Measurements from ENCODE around the gene POU2AF2.
"Not testable (repeated sequence)": the region's sequence is repeated elsewhere in the genome, so short reads cannot be mapped to it uniquely, and the experiment has no call there.

The POU2AF2 gene

GRCh38 chr11:111245425-111245824, at the start of gene POU2AF2:
POU2AF2 (plus strand) TSS chr11:111245725; CDS start chr11:111245854, 129 bp downstream.
- no peak for DNase-seq (ENCODE audit: low spot score)

DNA sequence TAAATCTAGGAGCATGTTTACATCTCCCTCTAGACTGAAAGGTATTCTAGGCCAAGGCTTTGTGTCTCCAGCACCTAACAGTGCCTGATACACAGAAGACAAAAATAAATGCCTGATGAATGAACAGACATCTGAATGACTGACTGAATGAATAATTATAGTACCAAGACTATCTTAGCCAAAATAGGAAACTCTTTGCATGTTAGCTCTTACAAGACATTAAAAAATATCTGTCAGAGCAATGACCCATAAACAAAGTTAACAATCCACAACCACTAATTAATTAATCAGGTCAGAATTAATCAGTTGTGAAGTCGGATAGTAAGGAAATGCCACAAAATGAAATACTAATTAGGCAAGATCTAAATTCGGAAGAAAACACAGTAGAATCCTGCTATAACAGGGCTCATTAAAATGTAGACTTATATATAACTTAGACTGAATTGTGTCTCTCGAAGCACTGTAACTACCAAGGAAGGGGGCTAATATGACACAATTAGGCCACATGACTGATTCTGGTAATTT, 45.5 kb upstream of the POU2AF2 start:
- no peak for DNase-seq (ENCODE audit: low spot score)

- DNase-seq (ENCODE audit: low spot score): no peak
Observed at GRCh38 chr11:111204211-111204610, 41.3 kb upstream of the POU2AF2 start.

DNA sequence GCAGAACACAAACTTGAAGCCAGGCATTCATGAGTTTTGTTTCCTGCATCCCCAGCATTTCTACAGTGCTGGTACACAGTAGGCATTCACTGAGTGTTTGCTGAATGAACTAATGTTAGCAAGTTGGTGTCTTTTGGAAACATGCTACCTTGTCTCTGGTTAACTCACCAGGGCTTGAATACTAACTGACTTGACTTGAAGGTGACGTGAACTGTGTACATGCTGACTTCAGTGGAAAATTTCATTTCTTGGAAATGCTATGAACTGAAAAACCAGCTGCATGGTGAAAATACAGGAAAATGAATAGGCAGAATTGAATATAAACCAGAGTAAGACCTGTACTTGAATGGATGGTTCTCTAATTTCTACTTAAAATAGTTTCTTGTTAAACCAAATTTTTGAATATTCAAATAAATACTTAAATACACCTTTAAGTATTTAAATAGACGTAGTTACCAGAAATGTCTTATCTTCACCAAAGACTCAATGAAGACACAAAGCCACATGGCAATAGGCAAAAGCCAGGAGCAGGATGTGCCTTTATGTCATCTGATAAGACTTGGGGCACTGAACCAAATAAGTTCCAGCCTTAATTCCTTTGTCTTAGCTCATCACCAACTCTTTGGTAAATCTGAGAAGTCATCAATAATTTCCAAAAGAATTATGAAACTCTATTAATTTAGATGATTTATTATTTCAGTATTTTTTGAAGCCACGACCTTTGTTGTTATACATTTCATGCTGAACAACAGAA, 39.7 kb upstream of the POU2AF2 start:
- no peak for DNase-seq (ENCODE audit: low spot score)

GRCh38 chr11:111206472-111206871, 39.1 kb upstream of the POU2AF2 start:
- no peak for DNase-seq (ENCODE audit: low spot score)

DNA sequence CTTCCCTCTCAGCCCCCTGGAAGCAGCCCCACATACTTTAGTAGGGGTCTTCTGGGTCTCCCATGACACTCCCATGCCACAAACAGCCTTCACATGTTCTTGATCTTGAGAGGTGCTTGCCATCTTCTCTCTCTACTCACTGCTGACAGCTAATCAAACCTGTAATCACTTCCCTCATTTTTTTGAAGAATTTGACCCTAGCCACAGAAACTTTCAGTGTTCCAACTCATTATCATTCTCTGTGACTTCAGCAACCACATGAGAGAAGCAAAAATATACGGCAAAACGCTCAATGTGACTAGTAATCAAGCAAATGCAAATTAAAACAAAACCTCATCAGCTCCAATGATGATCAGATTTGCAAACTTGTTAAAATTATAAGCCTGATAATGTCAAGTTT, 38.3 kb upstream of the POU2AF2 start:
- no peak for DNase-seq (ENCODE audit: low spot score)

DNA sequence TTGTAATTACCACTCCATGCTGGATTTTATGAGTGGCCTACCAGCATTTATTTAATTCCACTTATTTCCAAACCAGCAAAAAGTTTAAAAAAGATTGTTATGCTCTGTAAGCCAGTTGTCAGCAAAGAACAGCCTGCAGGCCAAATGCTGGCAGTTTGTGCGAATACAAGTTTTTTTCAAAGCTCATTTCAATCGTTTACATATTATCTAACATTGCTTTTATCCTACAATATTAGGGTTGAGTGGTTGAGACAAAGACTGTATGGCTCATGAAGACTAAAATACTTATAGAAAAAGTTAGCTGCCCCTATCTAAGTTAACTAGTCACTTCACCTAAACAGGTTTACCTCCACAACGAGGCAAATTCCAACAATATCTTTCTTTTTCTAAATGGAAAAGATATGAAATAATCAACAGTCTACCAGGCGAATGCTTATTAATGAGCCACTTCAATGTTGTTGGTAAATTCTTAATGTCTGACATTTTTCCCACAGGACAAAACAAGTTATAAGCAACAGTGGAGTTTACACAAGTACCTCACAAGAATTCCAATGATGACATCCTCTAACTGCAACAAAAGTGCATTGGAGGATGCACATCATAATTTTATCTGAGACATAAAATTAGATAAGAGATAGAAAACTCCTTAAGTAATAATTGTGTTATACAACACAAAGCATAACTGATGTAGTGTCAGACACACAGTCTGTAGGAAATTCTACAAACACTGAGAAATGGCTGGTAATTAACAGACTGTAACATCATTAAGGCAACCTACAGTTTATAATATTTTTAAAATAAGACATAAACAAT, 35.8 kb upstream of the POU2AF2 start:
- DNase-seq (ENCODE audit: low spot score): no peak

DNA sequence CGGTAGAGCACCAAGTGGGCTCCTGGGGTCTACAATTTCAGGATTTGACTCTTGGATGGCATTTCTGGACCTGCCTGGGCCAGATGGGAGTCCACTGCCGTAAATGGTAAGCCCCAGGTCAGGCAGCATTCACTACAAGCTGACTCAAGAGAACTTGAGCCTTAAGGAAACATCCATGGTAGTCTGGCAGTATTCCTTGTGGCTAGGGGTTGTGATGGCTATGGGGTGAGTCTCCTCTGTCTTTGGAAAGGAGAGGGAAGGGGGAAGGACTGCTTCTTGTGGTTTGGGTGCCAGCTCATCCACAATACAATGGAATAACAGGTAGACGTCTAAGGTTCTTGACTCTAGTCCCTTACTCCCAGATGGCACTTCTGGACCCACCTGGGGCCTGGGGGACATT, 32.3 kb upstream of the POU2AF2 start:
- DNase-seq (ENCODE audit: low spot score): no peak

- DNase-seq (ENCODE audit: low spot score): no peak
Observed at GRCh38 chr11:111220721-111221120, 24.8 kb upstream of the POU2AF2 start.

GRCh38 chr11:111221208-111221607, 24.3 kb upstream of the POU2AF2 start:
- DNase-seq (ENCODE audit: low spot score): no peak

DNA sequence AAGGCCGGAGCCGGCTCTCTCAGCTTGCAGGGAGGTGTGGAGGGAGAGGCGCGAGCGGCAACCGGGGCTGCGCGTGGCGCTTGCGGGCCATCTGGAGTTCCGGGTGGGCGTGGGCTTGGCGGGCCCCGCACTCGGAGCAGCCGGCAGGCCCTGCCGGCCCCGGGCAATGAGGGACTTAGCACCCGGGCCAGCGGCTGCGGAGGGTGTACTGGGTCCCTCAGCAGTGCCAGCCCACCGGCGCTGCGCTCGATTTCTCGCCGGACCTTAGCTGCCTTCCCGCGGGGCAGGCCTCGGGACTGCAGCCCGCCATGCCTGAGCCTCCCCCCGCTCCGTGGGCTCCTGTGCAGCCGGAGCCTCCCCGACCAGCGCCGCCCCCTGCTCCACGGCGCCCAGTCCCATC, 23.6 kb upstream of the POU2AF2 start:
- DNase-seq (ENCODE audit: low spot score): not testable (repeated sequence)

DNA sequence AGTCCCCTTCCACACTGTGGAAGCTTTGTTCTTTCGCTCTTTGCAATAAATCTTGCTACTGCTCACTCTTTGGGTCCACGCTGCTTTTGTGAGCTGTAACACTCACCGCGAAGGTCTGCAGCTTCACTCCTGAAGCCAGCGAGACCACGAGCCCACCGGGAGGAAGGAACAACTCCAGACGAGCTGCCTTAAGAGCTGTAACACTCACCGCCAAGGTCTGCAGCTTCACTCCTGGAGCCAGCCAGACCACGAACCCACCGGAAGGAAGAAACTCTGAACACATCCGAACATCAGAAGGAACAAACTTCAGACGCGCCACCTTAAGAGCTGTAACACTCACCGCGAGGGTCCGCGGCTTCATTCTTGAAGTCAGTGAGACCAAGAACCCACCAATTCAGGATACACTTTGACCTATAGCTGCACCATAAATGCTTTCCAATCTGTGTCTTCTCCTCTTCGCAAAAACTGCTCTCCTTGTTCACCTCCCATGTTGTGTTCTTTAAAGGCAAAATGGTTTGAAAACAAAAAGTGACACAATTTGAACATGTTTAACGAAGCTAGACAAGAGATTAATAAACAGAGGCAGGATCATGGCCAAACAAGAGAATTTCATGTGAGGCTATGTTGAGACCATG, 22.6 kb upstream of the POU2AF2 start:
- not testable (repeated sequence) for DNase-seq (ENCODE audit: low spot score)

- DNase-seq (ENCODE audit: low spot score): no peak
Observed at GRCh38 chr11:111225881-111226280, 19.6 kb upstream of the POU2AF2 start.

GRCh38 chr11:111229604-111230003, 15.9 kb upstream of the POU2AF2 start:
- no peak for DNase-seq (ENCODE audit: low spot score)

GRCh38 chr11:111230122-111230465, 15.4 kb upstream of the POU2AF2 start:
- no peak for DNase-seq (ENCODE audit: low spot score)

DNA sequence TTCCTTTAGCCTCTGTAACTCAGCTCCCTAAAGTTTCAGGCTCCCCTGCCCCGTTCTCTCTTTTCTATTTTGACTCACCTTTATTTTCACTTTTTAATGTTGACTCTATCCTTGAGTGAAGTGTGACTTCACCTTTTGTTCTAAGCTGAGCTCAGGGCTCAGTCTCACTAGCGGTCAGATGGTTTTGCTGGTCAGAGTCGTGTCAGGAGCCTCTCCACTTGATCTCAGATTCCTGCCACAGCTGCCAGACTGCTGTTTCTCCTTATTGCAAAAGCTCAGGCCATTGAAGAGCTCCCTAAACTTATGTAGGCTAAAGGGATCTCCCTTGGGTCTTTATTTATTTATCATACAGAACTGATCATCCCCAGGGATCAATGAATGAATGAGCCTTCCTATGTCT, 13.7 kb upstream of the POU2AF2 start:
- DNase-seq (ENCODE audit: low spot score): no peak

GRCh38 chr11:111236383-111236782, 9.1 kb upstream of the POU2AF2 start:
- no peak for DNase-seq (ENCODE audit: low spot score)

- no peak for DNase-seq (ENCODE audit: low spot score)
Observed at GRCh38 chr11:111237926-111238325, 7.6 kb upstream of the POU2AF2 start.

DNA sequence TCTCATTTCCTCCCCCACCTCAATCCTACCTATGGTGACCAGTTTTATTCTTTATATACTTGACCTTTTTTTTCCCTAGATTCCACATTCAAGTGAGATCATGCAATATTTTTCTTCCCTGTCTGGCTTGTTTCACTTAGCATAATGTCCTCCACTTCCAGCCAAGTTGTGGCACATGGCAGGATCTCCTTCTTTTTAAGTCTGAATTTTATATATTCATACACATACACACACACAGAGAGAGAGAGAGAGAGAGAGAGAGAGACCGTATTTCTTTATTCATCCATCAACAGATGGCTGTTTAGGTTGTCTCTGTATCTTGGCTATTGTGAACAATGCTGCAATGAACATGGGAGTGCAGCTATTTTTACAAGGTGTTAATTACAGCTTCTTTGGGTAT, 1.4 kb downstream of the POU2AF2 start:
- no peak for DNase-seq (ENCODE audit: low spot score)

DNA sequence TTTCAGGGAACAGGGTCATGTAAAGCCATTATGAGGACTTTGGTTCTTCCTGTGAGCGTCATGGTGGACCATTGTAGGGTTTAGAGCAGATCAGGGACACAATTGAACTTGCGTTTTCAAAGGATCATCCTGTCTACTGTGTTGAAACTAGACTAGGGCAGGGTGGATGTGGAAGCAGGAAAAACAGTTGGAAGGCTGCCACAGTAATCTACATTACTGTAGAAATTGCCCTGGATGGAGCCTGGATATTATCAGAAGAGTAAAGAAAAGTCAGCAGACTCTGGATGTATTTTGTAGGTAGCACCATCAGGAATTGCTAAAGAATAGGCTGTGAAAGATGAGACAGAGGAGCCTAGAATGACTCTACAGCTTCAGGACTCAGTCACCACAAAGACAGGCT, 5.4 kb downstream of the POU2AF2 start:
- no peak for DNase-seq (ENCODE audit: low spot score)

DNA sequence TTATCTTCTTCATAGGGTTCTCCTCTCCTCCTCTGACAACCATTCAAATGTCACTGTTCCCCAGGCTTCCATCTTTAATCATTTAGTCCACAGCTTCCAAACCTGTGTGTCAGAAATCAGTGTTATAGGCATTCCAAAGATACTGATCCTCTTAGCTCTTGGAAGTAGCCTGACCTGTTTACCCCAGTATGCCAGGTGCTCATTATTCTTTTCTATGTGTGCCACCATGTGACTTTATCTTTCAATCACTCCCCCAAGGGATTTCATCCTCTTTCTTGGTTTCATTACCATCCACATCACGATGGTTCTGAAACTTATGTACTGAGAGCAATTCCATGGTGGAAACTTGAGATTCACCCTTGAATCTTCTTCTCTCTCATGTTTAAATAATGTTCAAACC, 7.6 kb downstream of the POU2AF2 start:
- no peak for DNase-seq (ENCODE audit: low spot score)

DNA sequence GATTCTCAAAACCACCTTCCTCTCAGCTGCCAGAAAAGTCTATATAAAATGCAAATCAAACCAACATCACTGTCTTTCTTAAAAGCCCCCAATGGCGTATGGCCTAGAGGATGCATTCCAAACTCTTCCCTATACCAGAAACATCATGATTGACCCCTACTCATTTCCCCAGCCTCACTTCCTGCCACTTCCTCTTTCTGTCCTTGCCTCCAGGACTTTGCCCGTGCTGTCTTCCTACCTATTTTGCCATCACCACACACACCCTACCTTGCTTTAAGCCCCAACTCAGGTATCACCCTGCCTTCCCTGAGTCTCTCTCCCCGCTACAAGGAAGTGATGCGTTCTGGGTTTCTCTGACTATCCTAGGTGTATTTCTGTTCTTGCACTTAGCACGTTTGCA, 8.1 kb downstream of the POU2AF2 start:
- no peak for DNase-seq (ENCODE audit: low spot score)

GRCh38 chr11:111258046-111258445, 12.5 kb downstream of the POU2AF2 start:
- no peak for DNase-seq (ENCODE audit: low spot score)
